Adipocyte (in vitro differentiated cells): Measurements from ENCODE around the gene SPRY1.

Experiments
- DNase-seq: peaks from one replicate; pipeline ENCODE4 v3.0.0-alpha.2; 2015; ENCODE audit warnings: low read depth
- H3K27me3 ChIP-seq: replicated peaks from 2 replicates; pipeline ENCODE4 v1.7.0; 2013; ENCODE audit warnings: mild to moderate bottlenecking, low read length, moderate library complexity; ENCODE audit not compliant: control insufficient read depth, insufficient read depth
- H3K36me3 ChIP-seq: 2 replicates; pipeline ENCODE4 v1.7.0; 2013; ENCODE audit warnings: low read length, mild to moderate bottlenecking, moderate library complexity; ENCODE audit not compliant: control insufficient read depth, insufficient read depth, severe bottlenecking
- H3K4me1 ChIP-seq: 2 replicates; pipeline ENCODE4 v1.7.0; 2013; ENCODE audit warnings: mild to moderate bottlenecking, low read length, moderate library complexity; ENCODE audit not compliant: control insufficient read depth, insufficient read depth
- H3K4me3 ChIP-seq: 2 replicates; pipeline ENCODE4 v1.7.0; 2013; ENCODE audit warnings: mild to moderate bottlenecking, low read length, moderate library complexity
- H3K9ac ChIP-seq: 2 replicates; pipeline ENCODE4 v1.7.0; 2013; ENCODE audit warnings: mild to moderate bottlenecking, low read length, moderate library complexity
- H3K9me3 ChIP-seq: 2 replicates; pipeline ENCODE4 v1.7.0; 2013; ENCODE audit warnings: mild to moderate bottlenecking, low read length, moderate library complexity; ENCODE audit not compliant: control insufficient read depth

The SPRY1 gene

GRCh38 chr4:123412700-123413512 lies 16.3 kb downstream of the SPRY1 start:
- Histone ChIP-seq H3K9ac (no peak overlapping the region), H3K4me1 (peaks cover 39% of the 10 kb centered on the region), H3K36me3 (no peaks in the 10 kb centered on the region), H3K9me3 (no peaks in the 10 kb centered on the region), H3K27me3 (no peaks in the 10 kb centered on the region), H3K4me3 (no peak overlapping the region)
- DNase-seq = no peak

- no peaks in the 10 kb centered on the region for H3K9me3 ChIP-seq
- peaks cover 38% of the 10 kb centered on the region for H3K4me1 ChIP-seq
- no peaks in the 10 kb centered on the region for H3K36me3 ChIP-seq
Measured at GRCh38 chr4:123415576-123415975, 19.0 kb downstream of the SPRY1 start.

GRCh38 chr4:123415977-123416376 lies 19.4 kb downstream of the SPRY1 start:
- H3K36me3 ChIP-seq = no peaks in the 10 kb centered on the region
- peak; percentile 74 for DNase-seq
- no peaks in the 10 kb centered on the region for H3K9me3 ChIP-seq
- no peak overlapping the region for H3K4me3 ChIP-seq
- no peaks in the 10 kb centered on the region for H3K27me3 ChIP-seq
- peaks cover 38% of the 10 kb centered on the region for H3K4me1 ChIP-seq
- peak overlapping the region; percentile 39 for H3K9ac ChIP-seq

More at GRCh38 chr4:123415576-123415975, 19.0 kb downstream of the SPRY1 start:
- no peak for DNase-seq
- H3K27me3 ChIP-seq = no peaks in the 10 kb centered on the region
- H3K4me3 ChIP-seq = no peak overlapping the region
- peak overlapping the region; percentile 39 for H3K9ac ChIP-seq

- Histone ChIP-seq H3K4me3 (peak overlapping the region; percentile 51), H3K27me3 (no peaks in the 10 kb centered on the region)
Measured at GRCh38 chr4:123417813-123418212, 21.2 kb downstream of the SPRY1 start.

GRCh38 chr4:123418351-123418931 lies 21.8 kb downstream of the SPRY1 start:
- Histone ChIP-seq H3K36me3 (no peaks in the 10 kb centered on the region), H3K9me3 (no peaks in the 10 kb centered on the region), H3K4me1 (peaks cover 27% of the 10 kb centered on the region), H3K27me3 (no peaks in the 10 kb centered on the region), H3K9ac (peak overlapping the region; percentile 45), H3K4me3 (peak overlapping the region; percentile 51)
- peak; percentile 94 for DNase-seq

More at GRCh38 chr4:123417813-123418212, 21.2 kb downstream of the SPRY1 start:
- H3K36me3 ChIP-seq = no peaks in the 10 kb centered on the region
- peaks cover 27% of the 10 kb centered on the region for H3K4me1 ChIP-seq
- no peaks in the 10 kb centered on the region for H3K9me3 ChIP-seq
- no peak for DNase-seq
- H3K9ac ChIP-seq = peak overlapping the region; percentile 45

GRCh38 chr4:123419885-123420755 lies 23.5 kb downstream of the SPRY1 start:
- H3K27me3 ChIP-seq = no peaks in the 10 kb centered on the region
- H3K4me3 ChIP-seq = no peak overlapping the region
- no peak overlapping the region for H3K9ac ChIP-seq
- no peaks in the 10 kb centered on the region for H3K9me3 ChIP-seq
- no peaks in the 10 kb centered on the region for H3K36me3 ChIP-seq
- peaks cover 27% of the 10 kb centered on the region for H3K4me1 ChIP-seq
- no peak for DNase-seq

GRCh38 chr4:123421227-123421936 lies 24.8 kb downstream of the SPRY1 start:
- H3K4me3 ChIP-seq = no peak overlapping the region
- peaks cover 22% of the 10 kb centered on the region for H3K4me1 ChIP-seq
- no peaks in the 10 kb centered on the region for H3K27me3 ChIP-seq
- H3K36me3 ChIP-seq = no peaks in the 10 kb centered on the region
- no peak for DNase-seq
- no peaks in the 10 kb centered on the region for H3K9me3 ChIP-seq
- no peak overlapping the region for H3K9ac ChIP-seq

- peaks cover 17% of the 10 kb centered on the region for H3K4me1 ChIP-seq
- H3K9me3 ChIP-seq = no peaks in the 10 kb centered on the region
- no peak overlapping the region for H3K4me3 ChIP-seq
- H3K27me3 ChIP-seq = no peaks in the 10 kb centered on the region
- no peaks in the 10 kb centered on the region for H3K36me3 ChIP-seq
- no peak for DNase-seq
- H3K9ac ChIP-seq = no peak overlapping the region
Measured at GRCh38 chr4:123421937-123422781, 25.6 kb downstream of the SPRY1 start.

GRCh38 chr4:123423819-123424218 lies 27.2 kb downstream of the SPRY1 start:
- Histone ChIP-seq H3K4me3 (no peak overlapping the region), H3K36me3 (no peaks in the 10 kb centered on the region), H3K9ac (no peak overlapping the region), H3K4me1 (peaks cover 2% of the 10 kb centered on the region), H3K9me3 (no peaks in the 10 kb centered on the region), H3K27me3 (no peaks in the 10 kb centered on the region)
- no peak for DNase-seq

GRCh38 chr4:123427951-123428350 lies 31.4 kb downstream of the SPRY1 start:
- Histone ChIP-seq H3K36me3 (no peaks in the 10 kb centered on the region), H3K4me1 (no peaks in the 10 kb centered on the region), H3K27me3 (no peaks in the 10 kb centered on the region), H3K4me3 (no peak overlapping the region), H3K9me3 (no peaks in the 10 kb centered on the region), H3K9ac (no peak overlapping the region)
- DNase-seq = no peak
